Measurements from ENCODE around the gene ASGR2. TPM values are rescaled to one million over a fixed set of nuclear protein-coding genes. Genes with fewer than 3 reads are reported as not detected.

Gene ASGR2
- total and polyA plus RNA-seq, 2 of the 13 experiments (the other 11 are each of a cell fraction or from before 2014, with no cell fraction given), result 320 to 754 TPM

DNA sequence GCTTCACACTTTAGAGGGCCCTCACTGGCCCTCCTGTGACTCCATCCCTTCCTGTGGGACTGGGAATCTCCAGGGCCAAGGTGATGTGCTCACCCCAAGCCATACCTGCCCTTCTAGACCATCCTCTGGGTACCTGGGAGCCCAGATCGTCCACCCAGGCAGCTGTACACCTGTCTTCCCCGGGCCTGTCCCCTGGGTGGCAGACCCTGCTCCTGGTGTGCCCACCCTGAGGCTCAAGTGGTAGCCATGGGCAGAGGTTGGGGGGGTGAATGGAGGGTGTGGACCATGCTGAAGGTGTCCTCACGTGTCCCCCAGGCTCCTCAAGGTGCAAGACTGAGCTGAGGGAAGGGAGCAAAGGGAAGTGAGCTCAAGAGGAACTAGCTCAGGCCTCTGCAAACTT is 43.9 kb downstream of the ASGR2 start (continued):
- TF ChIP-seq, protein P1, sequence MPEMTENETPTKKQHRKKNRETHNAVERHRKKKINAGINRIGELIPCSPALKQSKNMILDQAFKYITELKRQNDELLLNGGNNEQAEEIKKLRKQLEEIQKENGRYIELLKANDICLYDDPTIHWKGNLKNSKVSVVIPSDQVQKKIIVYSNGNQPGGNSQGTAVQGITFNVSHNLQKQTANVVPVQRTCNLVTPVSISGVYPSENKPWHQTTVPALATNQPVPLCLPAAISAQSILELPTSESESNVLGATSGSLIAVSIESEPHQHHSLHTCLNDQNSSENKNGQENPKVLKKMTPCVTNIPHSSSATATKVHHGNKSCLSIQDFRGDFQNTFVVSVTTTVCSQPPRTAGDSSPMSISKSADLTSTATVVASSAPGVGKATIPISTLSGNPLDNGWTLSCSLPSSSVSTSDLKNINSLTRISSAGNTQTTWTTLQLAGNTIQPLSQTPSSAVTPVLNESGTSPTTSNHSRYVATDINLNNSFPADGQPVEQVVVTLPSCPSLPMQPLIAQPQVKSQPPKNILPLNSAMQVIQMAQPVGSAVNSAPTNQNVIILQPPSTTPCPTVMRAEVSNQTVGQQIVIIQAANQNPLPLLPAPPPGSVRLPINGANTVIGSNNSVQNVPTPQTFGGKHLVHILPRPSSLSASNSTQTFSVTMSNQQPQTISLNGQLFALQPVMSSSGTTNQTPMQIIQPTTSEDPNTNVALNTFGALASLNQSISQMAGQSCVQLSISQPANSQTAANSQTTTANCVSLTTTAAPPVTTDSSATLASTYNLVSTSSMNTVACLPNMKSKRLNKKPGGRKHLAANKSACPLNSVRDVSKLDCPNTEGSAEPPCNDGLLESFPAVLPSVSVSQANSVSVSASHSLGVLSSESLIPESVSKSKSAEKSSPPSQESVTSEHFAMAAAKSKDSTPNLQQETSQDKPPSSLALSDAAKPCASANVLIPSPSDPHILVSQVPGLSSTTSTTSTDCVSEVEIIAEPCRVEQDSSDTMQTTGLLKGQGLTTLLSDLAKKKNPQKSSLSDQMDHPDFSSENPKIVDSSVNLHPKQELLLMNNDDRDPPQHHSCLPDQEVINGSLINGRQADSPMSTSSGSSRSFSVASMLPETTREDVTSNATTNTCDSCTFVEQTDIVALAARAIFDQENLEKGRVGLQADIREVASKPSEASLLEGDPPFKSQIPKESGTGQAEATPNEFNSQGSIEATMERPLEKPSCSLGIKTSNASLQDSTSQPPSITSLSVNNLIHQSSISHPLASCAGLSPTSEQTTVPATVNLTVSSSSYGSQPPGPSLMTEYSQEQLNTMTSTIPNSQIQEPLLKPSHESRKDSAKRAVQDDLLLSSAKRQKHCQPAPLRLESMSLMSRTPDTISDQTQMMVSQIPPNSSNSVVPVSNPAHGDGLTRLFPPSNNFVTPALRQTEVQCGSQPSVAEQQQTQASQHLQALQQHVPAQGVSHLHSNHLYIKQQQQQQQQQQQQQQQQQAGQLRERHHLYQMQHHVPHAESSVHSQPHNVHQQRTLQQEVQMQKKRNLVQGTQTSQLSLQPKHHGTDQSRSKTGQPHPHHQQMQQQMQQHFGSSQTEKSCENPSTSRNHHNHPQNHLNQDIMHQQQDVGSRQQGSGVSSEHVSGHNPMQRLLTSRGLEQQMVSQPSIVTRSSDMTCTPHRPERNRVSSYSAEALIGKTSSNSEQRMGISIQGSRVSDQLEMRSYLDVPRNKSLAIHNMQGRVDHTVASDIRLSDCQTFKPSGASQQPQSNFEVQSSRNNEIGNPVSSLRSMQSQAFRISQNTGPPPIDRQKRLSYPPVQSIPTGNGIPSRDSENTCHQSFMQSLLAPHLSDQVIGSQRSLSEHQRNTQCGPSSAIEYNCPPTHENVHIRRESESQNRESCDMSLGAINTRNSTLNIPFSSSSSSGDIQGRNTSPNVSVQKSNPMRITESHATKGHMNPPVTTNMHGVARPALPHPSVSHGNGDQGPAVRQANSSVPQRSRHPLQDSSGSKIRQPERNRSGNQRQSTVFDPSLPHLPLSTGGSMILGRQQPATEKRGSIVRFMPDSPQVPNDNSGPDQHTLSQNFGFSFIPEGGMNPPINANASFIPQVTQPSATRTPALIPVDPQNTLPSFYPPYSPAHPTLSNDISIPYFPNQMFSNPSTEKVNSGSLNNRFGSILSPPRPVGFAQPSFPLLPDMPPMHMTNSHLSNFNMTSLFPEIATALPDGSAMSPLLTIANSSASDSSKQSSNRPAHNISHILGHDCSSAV (CRISPR knock-in tag; IDR thresholded peaks at IDR 0.05; ENCODE audit: borderline replicate concordance), result no peak
- TF ChIP-seq ZNF841 (CRISPR knock-in tag; IDR thresholded peaks at IDR 0.05; ENCODE audit: borderline replicate concordance) (no peak), NFKBIZ (CRISPR knock-in tag; IDR thresholded peaks at IDR 0.05) (no peak), KLF16 (CRISPR knock-in tag; IDR thresholded peaks at IDR 0.05) (no peak), ZNF224 (CRISPR knock-in tag; IDR thresholded peaks at IDR 0.05) (no peak), SAFB2 (CRISPR knock-in tag; IDR thresholded peaks at IDR 0.05; ENCODE audit: borderline replicate concordance, low read depth) (no peak), ATF2 (CRISPR knock-in tag; IDR thresholded peaks at IDR 0.05) (no peak), SRSF9 (IDR thresholded peaks at IDR 0.05; ENCODE audit: borderline replicate concordance, insufficient read depth, low read depth, low read length, poor library complexity, severe bottlenecking) (no peak)
